Urinary bladder (tissue), 4 donors: Measurements from ENCODE around the gene CAPN12. TPM values are rescaled to one million over a fixed set of nuclear protein-coding genes. Genes with fewer than 3 reads are reported as not detected.

Experiments
- DNase-seq: peaks from one replicate; pipeline ENCODE4 v3.0.0-alpha.2; 2015; ENCODE audit errors: extremely low spot score
- H3K27ac ChIP-seq: one replicate; pipeline ENCODE4 v1.5.1; 2013; ENCODE audit warnings: low read depth, mild to moderate bottlenecking, moderate library complexity
- H3K36me3 ChIP-seq: one replicate; pipeline ENCODE4 v1.6.1; 2013; ENCODE audit warnings: mild to moderate bottlenecking, moderate library complexity; ENCODE audit not compliant: insufficient read depth
- H3K4me1 ChIP-seq: one replicate; pipeline ENCODE4 v1.6.1; 2013; ENCODE audit warnings: mild to moderate bottlenecking, moderate library complexity; ENCODE audit not compliant: insufficient read depth
- H3K4me3 ChIP-seq: one replicate; pipeline ENCODE4 v1.5.1; 2013; ENCODE audit warnings: low read depth, low read length
- WGBS: extraction: QIAGEN DNeasy Blood & Tissue Kit; methylation state at CpG from one replicate; pipeline ENCODE4 v1.1.7; 2013; 5-methylcytosine and 5-hydroxymethylcytosine counted together
- polyA plus RNA-seq: library from polyadenylated mRNA; stranded (reverse); fragments of 200-250 nt; gene quantifications from one replicate; pipeline ENCODE4 v1.2.3, GENCODE V29; 2013
- total RNA-seq: library from RNA; depleted of rRNA; stranded (reverse); fragments of >200 nt; gene quantifications from one replicate; pipeline ENCODE4 v1.2.3, GENCODE V29; 2014
- donor health status: healthy with polysubstance abuse.
- donor health status: healthy.

CAPN12 gene
- total and polyA plus RNA-seq, 2 donors: 1.4 to 3.2 TPM

DNA sequence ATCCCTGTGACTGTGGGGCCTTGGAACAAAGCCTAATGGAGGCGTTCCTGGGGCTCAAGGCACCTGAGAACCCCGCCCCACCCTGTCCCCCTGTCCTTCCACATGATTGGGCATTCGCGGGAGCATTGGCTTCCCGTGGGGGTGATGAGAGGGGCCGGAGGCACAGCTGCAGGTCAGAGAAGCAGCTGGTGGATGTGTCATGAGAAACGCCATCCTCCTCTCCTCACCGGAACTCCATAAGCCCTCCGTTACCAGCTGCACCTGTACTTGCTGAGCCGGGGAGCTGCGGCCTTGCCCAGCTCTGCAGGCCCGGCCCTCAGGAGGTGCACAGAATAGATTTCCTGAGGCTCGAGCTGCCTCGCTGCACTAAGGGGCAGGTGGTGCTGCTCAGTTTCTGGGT lies 42.0 kb downstream of the CAPN12 start:
- Histone ChIP-seq H3K4me3 (no peak overlapping the region), H3K27ac (no peak overlapping the region), H3K36me3 (no peaks in the 10 kb centered on the region), H3K4me1 (no peaks in the 10 kb centered on the region)
- 79% methylated on average over 14 of the region's 14 CpGs for WGBS
- DNase-seq: no peak

DNA sequence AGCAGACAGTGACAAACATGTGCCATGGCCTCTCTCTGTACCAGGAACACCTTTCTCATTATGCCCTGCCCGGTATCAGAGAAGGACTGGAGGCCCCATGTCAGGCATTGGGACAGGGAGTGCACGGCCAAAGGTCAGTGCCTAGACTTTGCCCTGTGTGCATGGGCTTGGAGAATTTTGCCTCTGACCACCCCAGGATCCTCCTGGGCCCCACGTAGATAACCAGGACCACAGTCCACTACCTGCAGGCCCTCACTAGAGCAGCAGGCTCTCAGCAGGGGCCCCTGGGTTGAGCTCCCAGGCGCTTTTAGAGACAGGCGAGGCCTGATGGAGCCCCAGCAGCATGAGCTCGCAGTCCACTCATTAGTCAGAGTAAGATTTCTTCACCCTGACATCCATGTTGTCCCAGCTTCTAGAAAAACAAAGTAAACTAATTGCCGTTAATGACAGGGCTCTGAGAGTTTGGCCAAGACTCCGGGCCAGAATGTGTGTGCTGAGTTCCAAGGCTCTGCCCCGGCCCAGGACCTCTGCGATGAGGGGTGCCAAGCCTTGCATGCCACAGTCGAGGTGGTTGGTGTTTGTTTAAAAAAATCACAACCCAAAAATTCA lies 42.7 kb downstream of the CAPN12 start:
- no peaks in the 10 kb centered on the region for H3K36me3 ChIP-seq
- H3K27ac ChIP-seq: no peak overlapping the region
- no peak for DNase-seq
- H3K4me1 ChIP-seq: no peaks in the 10 kb centered on the region
- 62% methylated on average over 11 of the region's 11 CpGs for WGBS
- no peak overlapping the region for H3K4me3 ChIP-seq

DNA sequence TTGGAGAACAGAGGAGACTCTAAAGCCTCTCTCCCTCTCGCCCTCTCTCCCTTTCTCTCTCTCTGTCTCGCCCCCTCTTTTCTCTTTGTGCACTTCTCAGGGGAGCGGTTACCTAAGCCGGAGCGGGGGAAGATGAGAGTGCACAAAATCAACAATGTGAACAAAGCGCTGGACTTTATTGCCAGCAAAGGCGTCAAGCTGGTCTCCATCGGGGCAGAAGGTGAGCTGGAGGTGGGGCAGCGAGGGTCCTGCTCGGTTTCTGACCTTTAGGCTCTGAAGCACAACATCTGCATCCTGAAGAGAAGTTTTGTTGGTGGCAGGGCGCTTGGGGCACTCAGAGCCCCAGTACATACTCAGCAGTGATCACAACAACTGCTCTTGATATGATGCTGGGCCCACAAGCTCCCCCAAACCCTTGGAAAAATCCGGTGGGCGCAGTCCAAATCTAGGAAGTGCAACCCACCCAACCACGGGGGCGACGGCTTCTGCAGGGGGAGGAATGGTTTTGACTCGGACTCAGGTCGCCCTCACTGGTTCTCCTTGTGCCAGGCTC lies 43.3 kb downstream of the CAPN12 start:
- no peak for DNase-seq
- H3K27ac ChIP-seq: no peak overlapping the region
- 86% methylated on average over 18 of the region's 18 CpGs for WGBS
- no peak overlapping the region for H3K4me3 ChIP-seq
- no peaks in the 10 kb centered on the region for H3K36me3 ChIP-seq
- H3K4me1 ChIP-seq: no peaks in the 10 kb centered on the region

DNA sequence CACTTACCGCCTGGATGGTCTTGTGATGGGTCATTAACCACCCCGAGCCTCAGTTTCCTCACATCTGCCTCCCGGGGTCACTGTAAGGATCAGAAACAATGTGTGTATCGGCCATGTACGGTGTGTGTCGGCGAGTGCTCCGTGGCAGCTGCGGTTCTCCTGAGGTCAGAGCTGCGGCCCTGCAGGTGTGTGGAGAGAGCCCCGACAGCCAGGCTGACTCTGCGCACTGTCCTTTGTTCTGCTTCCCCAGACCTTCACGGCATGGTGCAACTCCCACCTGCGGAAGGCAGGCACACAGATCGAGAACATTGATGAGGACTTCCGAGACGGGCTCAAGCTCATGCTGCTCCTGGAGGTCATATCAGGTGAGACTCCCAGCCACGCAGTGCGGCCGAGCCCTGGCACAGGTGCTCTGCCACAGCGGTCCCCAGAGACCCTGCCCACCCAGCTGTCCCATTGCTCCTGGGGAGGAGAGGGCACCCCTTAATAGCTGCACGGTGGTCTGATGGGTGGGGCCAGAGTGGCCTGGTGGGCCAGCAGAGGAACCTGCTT lies 43.8 kb downstream of the CAPN12 start:
- WGBS: 90% methylated on average over 22 of the region's 22 CpGs
- Histone ChIP-seq H3K27ac (no peak overlapping the region), H3K4me1 (no peaks in the 10 kb centered on the region), H3K36me3 (no peaks in the 10 kb centered on the region), H3K4me3 (no peak overlapping the region)
- no peak for DNase-seq

DNA sequence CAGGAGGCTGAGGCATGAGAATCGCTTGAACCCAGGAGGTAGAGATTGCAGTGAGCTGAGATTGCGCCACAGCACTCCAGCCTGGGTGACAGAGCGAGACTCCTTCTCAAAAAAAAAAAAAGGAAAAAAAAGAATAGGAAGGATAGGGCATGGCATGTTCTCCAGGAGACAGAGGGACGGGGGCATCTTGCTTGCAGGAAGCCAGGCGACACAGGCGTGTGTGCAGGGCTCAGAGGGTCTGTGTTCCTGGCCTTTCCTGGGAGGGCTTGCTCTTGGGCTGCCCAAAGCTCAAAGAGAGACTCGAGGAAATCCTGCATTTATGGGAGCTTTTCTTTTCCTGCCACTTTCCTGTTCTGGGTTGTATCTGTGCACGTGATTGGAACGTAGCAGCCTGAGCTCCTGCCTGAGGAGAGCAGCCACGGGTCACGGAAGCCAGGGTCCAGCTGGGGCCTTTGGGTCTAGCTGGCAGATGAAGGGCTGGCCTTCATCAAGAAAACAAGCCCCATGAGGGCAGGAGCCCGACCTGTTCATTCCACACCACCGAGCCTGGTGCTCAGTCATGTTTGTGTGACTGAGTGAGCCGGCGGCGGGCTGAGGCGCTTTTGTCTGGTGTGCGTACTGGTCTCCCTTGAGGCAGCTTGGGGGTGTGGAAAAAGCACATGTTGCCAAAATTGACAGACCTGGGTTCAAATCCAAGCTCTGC lies 44.5 kb downstream of the CAPN12 start:
- Histone ChIP-seq H3K27ac (no peak overlapping the region), H3K36me3 (no peaks in the 10 kb centered on the region), H3K4me3 (no peak overlapping the region), H3K4me1 (no peaks in the 10 kb centered on the region)
- DNase-seq: no peak
- 83% methylated on average over 18 of the region's 18 CpGs for whole genome bisulfite sequencing

DNA sequence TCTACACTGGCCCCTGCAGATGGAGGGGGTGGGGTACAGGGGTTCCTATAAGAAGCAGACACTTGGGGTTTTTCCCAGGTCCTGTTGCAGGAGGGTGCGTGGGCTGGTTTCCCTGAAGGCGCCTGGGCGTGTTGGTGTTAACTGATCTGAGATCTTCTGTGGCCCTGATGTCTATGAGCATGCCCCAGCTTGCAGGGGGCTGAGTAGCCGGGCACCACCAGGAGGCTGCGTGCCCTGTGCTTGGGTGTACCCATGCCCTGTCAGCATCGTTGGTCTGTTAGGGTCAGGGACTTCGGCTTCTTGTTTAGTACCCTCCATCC lies 45.3 kb downstream of the CAPN12 start:
- Histone ChIP-seq H3K36me3 (no peaks in the 10 kb centered on the region), H3K27ac (no peak overlapping the region), H3K4me1 (no peaks in the 10 kb centered on the region), H3K4me3 (no peak overlapping the region)
- DNase-seq: no peak
- 63% methylated on average over 7 of the region's 7 CpGs for WGBS

DNA sequence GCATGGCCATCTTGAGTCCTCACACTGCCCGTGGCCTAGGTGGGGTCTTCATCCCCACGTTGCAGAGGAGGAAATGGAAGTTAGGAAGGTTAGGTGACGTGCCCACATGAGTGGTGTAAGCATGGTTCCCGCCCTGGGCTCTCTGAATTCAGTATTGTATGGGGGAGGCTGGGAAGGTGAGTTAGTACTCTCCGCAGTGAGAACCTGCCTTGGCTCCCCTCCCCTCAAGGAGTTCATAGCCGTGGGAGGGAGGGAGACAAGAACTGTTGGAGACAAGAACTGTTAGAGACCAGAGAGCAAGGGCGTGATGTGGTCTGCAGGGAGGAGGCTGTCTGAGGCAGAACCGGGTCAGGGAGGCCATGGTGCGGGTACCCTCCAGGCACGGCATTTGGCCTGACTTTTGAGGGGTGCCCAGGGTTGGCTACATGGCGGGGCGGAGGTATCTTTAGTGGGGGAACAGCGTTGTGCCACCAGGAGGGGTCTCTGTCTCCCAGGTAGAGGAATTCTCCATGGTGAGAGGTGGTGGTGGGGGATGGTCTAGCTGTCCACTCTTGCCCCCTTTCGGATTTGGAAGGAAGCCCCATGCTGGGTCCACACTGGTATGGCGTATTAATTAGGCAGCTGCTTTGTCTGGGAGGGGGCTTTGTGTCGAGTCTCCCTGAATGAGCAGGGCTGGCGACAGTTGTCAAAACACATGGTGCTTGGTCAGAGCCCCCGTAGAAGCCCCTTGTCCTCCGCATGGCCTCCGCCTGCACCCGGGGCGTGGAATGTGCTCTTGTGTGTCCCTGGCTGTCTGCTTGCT lies 45.8 kb downstream of the CAPN12 start:
- Histone ChIP-seq H3K4me3 (no peak overlapping the region), H3K4me1 (no peaks in the 10 kb centered on the region), H3K27ac (peak overlapping the region; percentile 11), H3K36me3 (no peaks in the 10 kb centered on the region)
- 74% methylated on average over 22 of the region's 22 CpGs for whole genome bisulfite sequencing
- DNase-seq: no peak

DNA sequence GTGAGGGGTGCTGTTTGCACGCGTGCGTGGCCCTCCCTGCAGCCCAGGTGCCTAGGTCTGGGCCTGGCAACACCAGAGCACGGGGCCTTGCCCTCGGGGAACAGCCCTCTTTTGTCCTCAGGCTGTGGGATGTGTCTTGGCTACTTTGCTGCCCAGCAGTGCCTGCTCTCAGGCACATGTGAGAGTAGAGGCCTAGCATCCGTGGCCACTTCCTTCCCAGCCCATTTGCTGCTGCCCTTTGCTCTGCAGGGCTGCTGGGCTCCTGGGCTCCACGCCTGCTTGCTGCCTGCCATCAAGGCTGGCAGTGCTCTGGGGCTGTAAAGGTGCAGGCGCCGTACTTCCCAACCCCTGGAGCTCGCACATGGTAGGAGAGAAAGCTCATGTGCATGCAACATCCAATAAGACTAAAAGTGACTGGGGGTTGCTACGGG lies 46.6 kb downstream of the CAPN12 start:
- 71% methylated on average over 11 of the region's 11 CpGs for WGBS
- H3K4me1 ChIP-seq: no peaks in the 10 kb centered on the region
- no peaks in the 10 kb centered on the region for H3K36me3 ChIP-seq
- H3K27ac ChIP-seq: no peak overlapping the region
- H3K4me3 ChIP-seq: no peak overlapping the region
- DNase-seq: no peak

DNA sequence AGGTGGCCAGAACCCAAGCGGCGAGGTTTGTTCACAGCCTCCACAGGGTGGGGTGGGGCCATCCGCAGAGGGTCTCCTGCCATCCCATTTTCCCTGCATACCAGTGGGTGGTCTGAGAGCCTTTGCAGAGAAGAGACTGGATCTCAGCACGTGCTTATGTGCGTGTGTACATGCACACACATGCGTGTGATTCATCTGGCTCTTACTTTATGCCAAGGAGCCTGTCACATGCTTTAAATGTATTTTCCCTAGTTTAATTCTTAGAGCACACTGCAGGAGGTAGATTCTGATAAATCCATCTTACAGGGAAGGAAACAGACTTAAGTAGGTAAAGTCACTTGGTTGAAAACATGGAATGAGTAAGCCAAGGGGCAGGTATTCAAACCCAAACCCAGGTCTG lies 47.1 kb downstream of the CAPN12 start:
- DNase-seq: no peak
- Histone ChIP-seq H3K4me1 (no peaks in the 10 kb centered on the region), H3K36me3 (no peaks in the 10 kb centered on the region), H3K4me3 (no peak overlapping the region), H3K27ac (no peak overlapping the region)
- WGBS: 85% methylated on average over 6 of the region's 6 CpGs

- no peak overlapping the region for H3K4me3 ChIP-seq
- H3K27ac ChIP-seq: no peak overlapping the region
- DNase-seq: no peak
- no peaks in the 10 kb centered on the region for H3K36me3 ChIP-seq
- no peaks in the 10 kb centered on the region for H3K4me1 ChIP-seq
- WGBS: 91% methylated on average over 6 of the region's 6 CpGs
Observed at GRCh38 chr19:38696729-38697055, 47.6 kb downstream of the CAPN12 start.

DNA sequence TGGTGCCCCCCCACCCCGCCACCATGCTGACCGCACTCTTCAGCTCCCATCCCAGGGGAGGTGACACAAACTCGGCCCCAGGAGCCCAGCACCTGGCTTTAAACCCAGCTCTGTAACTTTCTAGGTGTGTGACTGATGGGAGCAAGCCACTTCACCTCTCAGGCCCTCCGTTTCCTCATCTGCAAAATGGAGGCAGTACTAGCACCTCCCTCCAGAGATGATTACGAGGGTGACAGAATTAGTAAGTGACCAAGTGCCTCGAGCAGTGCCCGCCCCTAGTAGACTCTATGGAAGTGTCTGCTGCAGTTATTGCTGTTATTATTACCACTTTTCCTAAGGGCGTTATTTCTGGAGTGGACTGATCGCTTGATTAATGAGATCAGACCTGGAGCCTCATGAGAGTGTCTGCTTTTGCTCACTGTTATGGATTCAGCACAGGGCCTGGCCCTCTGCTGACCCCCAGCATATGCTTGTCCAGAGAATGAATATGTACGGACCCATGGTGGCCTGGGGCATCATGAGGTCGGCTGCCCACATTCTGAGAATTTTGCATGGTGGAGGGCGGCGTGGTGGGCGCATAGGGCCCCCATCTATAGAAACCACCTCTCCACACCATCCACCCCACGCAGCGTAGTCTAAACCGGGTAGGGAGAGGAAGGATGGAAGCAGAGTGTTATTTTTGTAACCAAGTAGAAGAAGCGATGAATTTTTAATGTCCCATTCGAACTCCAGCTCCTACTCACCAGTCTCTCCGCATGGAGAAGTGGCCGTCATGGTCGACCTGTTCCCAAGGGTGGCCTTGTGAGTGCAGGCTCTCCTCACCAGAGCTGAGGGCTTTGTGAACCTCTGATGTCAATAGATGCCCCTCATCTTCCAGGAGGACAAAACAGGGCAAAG lies 48.2 kb downstream of the CAPN12 start:
- no peak for DNase-seq
- WGBS: 84% methylated on average over 22 of the region's 22 CpGs
- no peaks in the 10 kb centered on the region for H3K4me1 ChIP-seq
- H3K4me3 ChIP-seq: no peak overlapping the region
- no peak overlapping the region for H3K27ac ChIP-seq
- H3K36me3 ChIP-seq: no peaks in the 10 kb centered on the region

DNA sequence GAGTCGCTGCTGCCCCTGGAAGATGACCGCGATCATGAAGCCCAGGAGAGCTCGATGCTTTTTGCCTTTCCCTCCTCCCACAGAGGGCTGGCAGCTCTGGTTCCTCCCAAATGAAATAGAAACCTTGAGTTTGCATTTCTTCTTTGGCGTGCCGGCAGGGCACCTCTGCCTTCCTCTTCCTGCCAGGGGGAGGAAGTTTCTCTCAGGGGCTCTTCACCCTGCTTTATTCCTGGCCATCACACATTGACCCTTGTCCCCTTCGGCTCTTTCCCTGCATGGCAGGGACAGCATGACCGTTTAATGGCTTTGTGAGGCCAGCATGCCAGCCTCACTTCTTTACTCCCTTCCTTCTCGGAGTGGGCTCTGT lies 49.0 kb downstream of the CAPN12 start:
- Histone ChIP-seq H3K27ac (no peak overlapping the region), H3K36me3 (no peaks in the 10 kb centered on the region), H3K4me1 (no peaks in the 10 kb centered on the region), H3K4me3 (no peak overlapping the region)
- DNase-seq: no peak
- WGBS: 58% methylated on average over 9 of the region's 9 CpGs
